ENCODE data around the gene SLC6A8. TPM values are rescaled to one million over a fixed set of nuclear protein-coding genes. Genes with fewer than 3 reads are reported as not detected.

Gene SLC6A8
- total RNA-seq, 4 donors from 2014 or later = 26.5 to 43.5 (median 34.5) TPM

- DNase-seq (ENCODE audit: low spot score in 2 of 2) = no peak
- TF ChIP-seq CTCF (IDR thresholded peaks at IDR 0.05) = no peak
- no peak for TF ChIP-seq POLR2A (IDR thresholded peaks at IDR 0.05)
- intact Hi-C loops (cut with DNase I; ENCODE audit: low total_unique reads) = no loop called here
- H3K4me3 ChIP-seq (ENCODE audit: low read depth, poor library complexity, severe bottlenecking) = no peak overlapping the region
- WGBS, 2 donors = 86 to 93% methylated on average over 2 of the region's 2 CpGs
These were observed 34.2 kb upstream of the SLC6A8 start for GRCh38 chrX:153653556-153653955.

- intact Hi-C loops (cut with DNase I; ENCODE audit: low total_unique reads) = no loop called here
- DNase-seq (ENCODE audit: low spot score in 2 of 2) = no peak
- no peak overlapping the region for H3K4me3 ChIP-seq (ENCODE audit: low read depth, poor library complexity, severe bottlenecking)
- TF ChIP-seq CTCF (IDR thresholded peaks at IDR 0.05) (no peak), POLR2A (IDR thresholded peaks at IDR 0.05) (no peak)
- 78 to 82% methylated on average over 3 to 9 of the region's 9 CpGs for WGBS, 2 donors
These were observed 30.6 kb upstream of the SLC6A8 start for GRCh38 chrX:153657161-153657560.

GRCh38 chrX:153659268-153659667 is 28.5 kb upstream of the SLC6A8 start:
- DNase-seq (ENCODE audit: low spot score in 2 of 2) = no peak
- TF ChIP-seq POLR2A (IDR thresholded peaks at IDR 0.05) (no peak), CTCF (IDR thresholded peaks at IDR 0.05) (no peak)
- WGBS, 2 donors = 87 to 89% methylated on average over 3 of the region's 3 CpGs
- intact Hi-C loops (cut with DNase I; ENCODE audit: low total_unique reads) = no loop called here
- H3K4me3 ChIP-seq (ENCODE audit: low read depth, poor library complexity, severe bottlenecking) = no peak overlapping the region

- intact Hi-C loops (cut with DNase I; ENCODE audit: low total_unique reads) = loop anchor here (10.0 kb wide), 1 partner anchor 107 kb away; no protein-coding TSS in a partner anchor
- 0 to 24% methylated on average over 5 to 29 of the region's 31 CpGs for WGBS, 2 donors
- no peak overlapping the region for H3K4me3 ChIP-seq (ENCODE audit: low read depth, poor library complexity, severe bottlenecking)
- TF ChIP-seq POLR2A (IDR thresholded peaks at IDR 0.05) = no peak
- TF ChIP-seq CTCF (IDR thresholded peaks at IDR 0.05) = no peak
- peak in 1 of 2 donors; percentile 88 for DNase-seq (ENCODE audit: low spot score in 2 of 2)
These were observed 25.5 kb upstream of the SLC6A8 start for GRCh38 chrX:153662266-153662665.

- WGBS, 2 donors = 64 to 70% methylated on average over 6 to 9 of the region's 9 CpGs
- DNase-seq (ENCODE audit: low spot score in 2 of 2) = peak in 1 of 2 donors; percentile 68
- no peak for TF ChIP-seq POLR2A (IDR thresholded peaks at IDR 0.05)
- TF ChIP-seq CTCF (IDR thresholded peaks at IDR 0.05) = no peak
- H3K4me3 ChIP-seq (ENCODE audit: low read depth, poor library complexity, severe bottlenecking) = no peak overlapping the region
- intact Hi-C loops (cut with DNase I; ENCODE audit: low total_unique reads) = loop anchor here (10.0 kb wide), 1 partner anchor 111 kb away; no protein-coding TSS in a partner anchor
These were observed 21.9 kb upstream of the SLC6A8 start for GRCh38 chrX:153665726-153666306.
